B cell (primary cell): Measurements from ENCODE around the gene ANXA1. TPM values are rescaled to one million over a fixed set of nuclear protein-coding genes. Genes with fewer than 3 reads are reported as not detected.

Experiments
- ATAC-seq: fragments of 200-7000 bp; cut with Tn5 transposase; one replicate; pipeline ENCODE4 v1.10.0; 2021; ENCODE audit warnings: low read depth, mild to moderate bottlenecking, moderate number of reproducible peaks, moderate library complexity
- CTCF ChIA-PET: fragments of 350-600 bp; sonication (Branson Sonifier 250); formaldehyde crosslinking; loops from one replicate; lab custom pipeline; 2021; ENCODE audit warnings: antibody characterized with exemption, inconsistent platforms; lab: Charles Lee
- POLR2A ChIA-PET: fragments of 350-600 bp; sonication (Branson Sonifier 250); formaldehyde crosslinking; loops from one replicate; lab custom pipeline; 2021; ENCODE audit warnings: antibody characterized with exemption; lab: Charles Lee
- DNase-seq: peaks from one replicate; pipeline ENCODE4 v3.0.0; 2013
- H2AFZ ChIP-seq: 2 replicates; pipeline ENCODE4 v1.6.1; 2012; ENCODE audit warnings: mild to moderate bottlenecking, low read depth, low read length; ENCODE audit not compliant: insufficient read depth, poor library complexity, severe bottlenecking
- H3K27ac ChIP-seq, 2 donors: 1 replicate in 1 of 2; 2 replicates in 1 of 2; pipeline ENCODE4 v1.5.1; 2012 to 2013; ENCODE audit warnings: low read length in 2 of 2, mild to moderate bottlenecking in 2 of 2, moderate library complexity in 1 of 2
- H3K27me3 ChIP-seq, 4 experiments: fragments of 200-600 bp in 1 of 4; sonication (generic) in 1 of 4; replicated peaks in 1 of 4; 1 replicate in 2 of 4; 2 replicates in 2 of 4; pipeline versions ENCODE4 v1.6.1 to v1.7.0; 2013 to 2016; ENCODE audit warnings: low read length in 3 of 4, mild to moderate bottlenecking in 2 of 4, mixed read lengths in 1 of 4, moderate library complexity in 1 of 4; ENCODE audit not compliant: insufficient read depth in 4 of 4, control insufficient read depth in 3 of 4; ENCODE audit errors: control extremely low read depth in 1 of 4
- H3K36me3 ChIP-seq, 2 experiments: replicated peaks in 1 of 2; 1 replicate in 1 of 2; 2 replicates in 1 of 2; pipeline versions ENCODE4 v1.6.1 to v1.7.1; 2013; ENCODE audit warnings: low read length in 1 of 2; ENCODE audit not compliant: insufficient read depth in 2 of 2, control insufficient read depth in 1 of 2; ENCODE audit errors: control extremely low read depth in 1 of 2, extremely low read depth in 1 of 2
- H3K4me1 ChIP-seq, 2 donors: fragments of 200-600 bp in 1 of 2; sonication (generic) in 1 of 2; 1 replicate in 1 of 2; 2 replicates in 1 of 2; pipeline versions ENCODE4 v1.5.1 to v1.6.1; 2013 to 2017; ENCODE audit warnings: low read length in 2 of 2; ENCODE audit not compliant: control insufficient read depth in 2 of 2, insufficient read depth in 2 of 2
- H3K4me2 ChIP-seq: replicated peaks from 2 replicates; pipeline ENCODE3; 2012; ENCODE audit warnings: mild to moderate bottlenecking, low read depth, low read length; ENCODE audit not compliant: poor library complexity, severe bottlenecking
- H3K4me3 ChIP-seq, 5 experiments: fragments of 200-600 bp in 1 of 5; sonication (generic) in 1 of 5; 1 replicate in 3 of 5; 2 replicates in 2 of 5; pipeline versions ENCODE4 v1.5.1 to v1.7.0; 2011 to 2016; ENCODE audit warnings: low read length in 4 of 5, mild to moderate bottlenecking in 4 of 5, low read depth in 2 of 5, control low read depth in 1 of 5, moderate library complexity in 1 of 5; ENCODE audit not compliant: insufficient read depth in 1 of 5; ENCODE audit errors: control extremely low read depth in 1 of 5, extremely low read depth in 1 of 5
- H3K79me2 ChIP-seq: fragments of 200-600 bp; sonication (generic); one replicate; pipeline ENCODE4 v1.6.0; 2016; ENCODE audit warnings: low read length; ENCODE audit not compliant: control insufficient read depth, insufficient read depth
- H3K9ac ChIP-seq: fragments of 200-600 bp; sonication (generic); 2 replicates; pipeline ENCODE4 v1.6.1; 2017; ENCODE audit warnings: mild to moderate bottlenecking, low read length, moderate library complexity
- H3K9me3 ChIP-seq, 3 donors: one replicate each; pipeline versions ENCODE4 v1.6.1 to v1.7.1; 2013; ENCODE audit warnings: low read length in 2 of 3; ENCODE audit not compliant: control insufficient read depth in 2 of 3, insufficient read depth in 1 of 3; ENCODE audit errors: control extremely low read depth in 1 of 3
- H4K20me1 ChIP-seq: 2 replicates; pipeline ENCODE4 v1.6.0; 2012; ENCODE audit warnings: mild to moderate bottlenecking, low read length; ENCODE audit not compliant: insufficient read depth, control insufficient read depth, poor library complexity, severe bottlenecking
- H3K27ac Mint-ChIP-seq: one replicate; pipeline ENCODE4 v1.8.0; 2021; ENCODE audit warnings: mixed read lengths
- H3K27me3 Mint-ChIP-seq: one replicate; pipeline ENCODE4 v1.8.0; 2021; ENCODE audit warnings: mixed read lengths
- H3K4me1 Mint-ChIP-seq: one replicate; pipeline ENCODE4 v1.8.0; 2021; ENCODE audit warnings: mixed read lengths
- H3K4me3 Mint-ChIP-seq: one replicate; pipeline ENCODE4 v1.8.0; 2021; ENCODE audit warnings: mixed read lengths
- H3K9me3 Mint-ChIP-seq: one replicate; pipeline ENCODE4 v1.8.0; 2022; ENCODE audit warnings: mixed read lengths; ENCODE audit not compliant: insufficient read depth
- EZH2 ChIP-seq: IDR thresholded peaks from 2 replicates; pipeline ENCODE4 v1.6.1; 2012; ENCODE audit warnings: borderline replicate concordance, low read depth, mild to moderate bottlenecking, moderate library complexity, low read length; ENCODE audit not compliant: insufficient read depth, poor library complexity, severe bottlenecking
- WGBS: methylation state at CpG from one replicate; pipeline ENCODE4 v1.1.5; 2013; ENCODE audit warnings: missing lambda C conversion rate; ENCODE audit not compliant: insufficient coverage; 5-methylcytosine and 5-hydroxymethylcytosine counted together
- intact Hi-C: fragments of 100-400 bp; cut with micrococcal nuclease; formaldehyde crosslinking; loops from one replicate; pipeline ENCODE4 v1.10.0; 2022
- polyA plus RNA-seq: library from polyadenylated mRNA; depleted of rRNA; stranded (reverse); fragments of >200 nt; gene quantifications from 2 replicates; pipeline ENCODE4 v1.2.3, GENCODE V29; 2012
- total RNA-seq, 2 donors: library from RNA; stranded (reverse); fragments of 120-200 nt in 1 of 2; gene quantifications; 1 replicate in 1 of 2; 2 replicates in 1 of 2; pipeline versions ENCODE4 v1.2.3 to v1.2.4, GENCODE V29; 2013 to 2022
- TF ChIP-seq, protein P1 (sequence below): fragments of 200-600 bp; IDR thresholded peaks from one replicate; pipeline ENCODE4 v1.8.0; 2022; ENCODE audit warnings: antibody characterized with exemption, mild to moderate bottlenecking

The ANXA1 gene
- total and polyA plus RNA-seq, 2 donors (not counting 1 experiment from before 2014, with no cell fraction given): 0.99 to 15.4 TPM

GRCh38 chr9:73156865-73157187 is 5.2 kb downstream of the ANXA1 start:
- Mint-ChIP-seq H3K9me3 (no peaks in the 10 kb centered on the region), H3K27me3 (peaks cover 3% of the 10 kb centered on the region), H3K4me1 (no peaks in the 10 kb centered on the region), H3K4me3 (no peak overlapping the region), H3K27ac (no peak overlapping the region)
- Histone ChIP-seq H3K9me3 (no peaks in the 10 kb centered on the region), H3K9ac (no peak overlapping the region), H3K4me3 (no peak overlapping the region), H3K79me2 (no peaks in the 10 kb centered on the region), H3K27me3 (peaks cover 0 to 3% (median 0%) of the 10 kb centered on the region in 4 experiments), H3K4me1 (no peaks in the 10 kb centered on the region), H2AFZ (no peak overlapping the region), H3K36me3 (no peaks in the 10 kb centered on the region), H3K4me2 (no peak overlapping the region), H3K27ac (no peak overlapping the region), H4K20me1 (no peaks in the 10 kb centered on the region)
- DNase-seq (no peak), ATAC-seq (no peak)
- ChIA-PET CTCF (interaction anchor here (1.0 kb wide), 1 partner anchor 75 kb away, joined by 3 read pairs; no protein-coding TSS in a partner anchor), POLR2A (no interaction called here)
- intact Hi-C loops: no loop called here
- no peak for TF ChIP-seq EZH2
- TF ChIP-seq, protein P1, sequence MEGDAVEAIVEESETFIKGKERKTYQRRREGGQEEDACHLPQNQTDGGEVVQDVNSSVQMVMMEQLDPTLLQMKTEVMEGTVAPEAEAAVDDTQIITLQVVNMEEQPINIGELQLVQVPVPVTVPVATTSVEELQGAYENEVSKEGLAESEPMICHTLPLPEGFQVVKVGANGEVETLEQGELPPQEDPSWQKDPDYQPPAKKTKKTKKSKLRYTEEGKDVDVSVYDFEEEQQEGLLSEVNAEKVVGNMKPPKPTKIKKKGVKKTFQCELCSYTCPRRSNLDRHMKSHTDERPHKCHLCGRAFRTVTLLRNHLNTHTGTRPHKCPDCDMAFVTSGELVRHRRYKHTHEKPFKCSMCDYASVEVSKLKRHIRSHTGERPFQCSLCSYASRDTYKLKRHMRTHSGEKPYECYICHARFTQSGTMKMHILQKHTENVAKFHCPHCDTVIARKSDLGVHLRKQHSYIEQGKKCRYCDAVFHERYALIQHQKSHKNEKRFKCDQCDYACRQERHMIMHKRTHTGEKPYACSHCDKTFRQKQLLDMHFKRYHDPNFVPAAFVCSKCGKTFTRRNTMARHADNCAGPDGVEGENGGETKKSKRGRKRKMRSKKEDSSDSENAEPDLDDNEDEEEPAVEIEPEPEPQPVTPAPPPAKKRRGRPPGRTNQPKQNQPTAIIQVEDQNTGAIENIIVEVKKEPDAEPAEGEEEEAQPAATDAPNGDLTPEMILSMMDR: no peak

- ChIA-PET POLR2A (no interaction called here), CTCF (interaction anchor here (0.9 to 1.0 kb wide), 2 partner anchors 11 to 76 kb away, joined by 3 to 4 read pairs; no protein-coding TSS in a partner anchor)
- intact Hi-C loops: no loop called here
- H3K4me3 Mint-ChIP-seq: no peak overlapping the region
- Histone ChIP-seq H3K27me3 (peaks cover 0 to 3% (median 0%) of the 10 kb centered on the region in 4 experiments), H3K9ac (no peak overlapping the region), H2AFZ (no peak overlapping the region), H4K20me1 (no peaks in the 10 kb centered on the region), H3K4me1 (no peaks in the 10 kb centered on the region), H3K4me3 (no peak overlapping the region), H3K27ac (no peak overlapping the region), H3K9me3 (no peaks in the 10 kb centered on the region), H3K4me2 (no peak overlapping the region), H3K36me3 (no peaks in the 10 kb centered on the region), H3K79me2 (no peaks in the 10 kb centered on the region)
- DNase-seq (no peak), ATAC-seq (no peak)
- WGBS: 100% methylated on average over 2 of the region's 2 CpGs
- no peaks in the 10 kb centered on the region for H3K9me3 Mint-ChIP-seq
- H3K27ac Mint-ChIP-seq: no peak overlapping the region
- H3K4me1 Mint-ChIP-seq: no peaks in the 10 kb centered on the region
- H3K27me3 Mint-ChIP-seq: peaks cover 3% of the 10 kb centered on the region
- TF ChIP-seq, protein P1: no peak
- TF ChIP-seq EZH2: no peak
These were observed 6.1 kb downstream of the ANXA1 start for GRCh38 chr9:73157811-73158210.
